Progenitor cell of endocrine pancreas (in vitro differentiated cells): ENCODE results near the gene AQP2. TPM values are rescaled to one million over a fixed set of nuclear protein-coding genes. Genes with fewer than 3 reads are reported as not detected.

Experiments used
- DNase-seq: peaks from one replicate; pipeline ENCODE4 v3.0.0; 2021; ENCODE audit warnings: low spot score; ENCODE audit not compliant: unreplicated experiment
- H3K27ac Mint-ChIP-seq: 2 replicates; pipeline ENCODE4 v1.8.0; 2021; ENCODE audit warnings: mild to moderate bottlenecking, moderate library complexity, mixed read lengths
- H3K27me3 Mint-ChIP-seq: 2 replicates; pipeline ENCODE4 v1.8.0; 2021; ENCODE audit warnings: mixed read lengths
- H3K36me3 Mint-ChIP-seq: 2 replicates; pipeline ENCODE4 v1.8.0; 2022; ENCODE audit warnings: mixed read lengths; ENCODE audit not compliant: insufficient read depth
- H3K4me1 Mint-ChIP-seq: 2 replicates; pipeline ENCODE4 v1.8.0; 2021; ENCODE audit warnings: low read depth, mixed read lengths
- H3K4me3 Mint-ChIP-seq: 2 replicates; pipeline ENCODE4 v1.8.0; 2021; ENCODE audit warnings: low read depth, mild to moderate bottlenecking, moderate library complexity, mixed read lengths
- H3K9me3 Mint-ChIP-seq: 2 replicates; pipeline ENCODE4 v1.8.0; 2021; ENCODE audit warnings: low read depth, mixed read lengths
- CTCF ChIP-seq: fragments of 200-600 bp; sonication (generic); IDR thresholded peaks from one replicate; pipeline ENCODE4 v1.5.0; 2021; ENCODE audit warnings: antibody characterized with exemption, mild to moderate bottlenecking; ENCODE audit not compliant: unreplicated experiment
- total RNA-seq: library from RNA; stranded (reverse); gene quantifications from 2 replicates; pipeline ENCODE4 v1.2.1, GENCODE V29; 2021

Gene AQP2
- total RNA-seq, 1 donor from 2014 or later: 1.0 TPM

- no peak overlapping the region for H3K4me3 Mint-ChIP-seq
- TF ChIP-seq CTCF: no peak
- no peak overlapping the region for H3K27ac Mint-ChIP-seq
- H3K4me1 Mint-ChIP-seq: peaks cover 3% of the 10 kb centered on the region
- DNase-seq: no peak
- H3K36me3 Mint-ChIP-seq: no peaks in the 10 kb centered on the region
- H3K9me3 Mint-ChIP-seq: no peaks in the 10 kb centered on the region
- peaks cover 16% of the 10 kb centered on the region for H3K27me3 Mint-ChIP-seq
These were observed 34.2 kb upstream of the AQP2 start for GRCh38 chr12:49916129-49916919.

GRCh38 chr12:49917166-49917787 is 33.3 kb upstream of the AQP2 start:
- no peak for TF ChIP-seq CTCF
- no peak for DNase-seq
- Mint-ChIP-seq H3K36me3 (no peaks in the 10 kb centered on the region), H3K9me3 (no peaks in the 10 kb centered on the region), H3K27me3 (peaks cover 16% of the 10 kb centered on the region), H3K4me3 (no peak overlapping the region), H3K27ac (no peak overlapping the region), H3K4me1 (peaks cover 3% of the 10 kb centered on the region)

DNA sequence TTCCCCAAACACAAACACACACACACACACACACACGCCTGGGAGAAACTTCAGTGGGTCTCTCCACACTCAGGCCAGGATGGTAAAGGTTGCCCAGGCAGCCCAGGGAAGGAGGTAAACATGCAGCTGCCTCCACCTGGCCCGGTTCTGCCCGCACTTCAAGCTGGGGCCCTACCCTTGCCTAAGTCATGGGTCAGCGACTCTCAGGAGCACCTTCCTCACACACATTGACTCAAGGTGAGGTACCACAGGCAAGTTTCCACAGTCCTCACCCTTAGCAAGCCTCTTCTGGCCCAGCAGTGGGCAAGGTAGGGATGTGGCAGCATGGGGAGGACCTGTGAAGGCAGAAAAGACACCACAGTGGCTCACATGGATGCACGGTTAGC is 32.8 kb upstream of the AQP2 start:
- Mint-ChIP-seq H3K27me3 (peaks cover 12% of the 10 kb centered on the region), H3K4me1 (peaks cover 3% of the 10 kb centered on the region), H3K4me3 (no peak overlapping the region), H3K36me3 (no peaks in the 10 kb centered on the region), H3K27ac (no peak overlapping the region), H3K9me3 (no peaks in the 10 kb centered on the region)
- no peak for TF ChIP-seq CTCF
- no peak for DNase-seq

- TF ChIP-seq CTCF: no peak
- H3K36me3 Mint-ChIP-seq: no peaks in the 10 kb centered on the region
- H3K4me3 Mint-ChIP-seq: no peak overlapping the region
- no peak for DNase-seq
- H3K27ac Mint-ChIP-seq: no peak overlapping the region
- peaks cover 4% of the 10 kb centered on the region for H3K4me1 Mint-ChIP-seq
- peaks cover 6% of the 10 kb centered on the region for H3K27me3 Mint-ChIP-seq
- no peaks in the 10 kb centered on the region for H3K9me3 Mint-ChIP-seq
These were observed 30.2 kb upstream of the AQP2 start for GRCh38 chr12:49920241-49920914.

DNA sequence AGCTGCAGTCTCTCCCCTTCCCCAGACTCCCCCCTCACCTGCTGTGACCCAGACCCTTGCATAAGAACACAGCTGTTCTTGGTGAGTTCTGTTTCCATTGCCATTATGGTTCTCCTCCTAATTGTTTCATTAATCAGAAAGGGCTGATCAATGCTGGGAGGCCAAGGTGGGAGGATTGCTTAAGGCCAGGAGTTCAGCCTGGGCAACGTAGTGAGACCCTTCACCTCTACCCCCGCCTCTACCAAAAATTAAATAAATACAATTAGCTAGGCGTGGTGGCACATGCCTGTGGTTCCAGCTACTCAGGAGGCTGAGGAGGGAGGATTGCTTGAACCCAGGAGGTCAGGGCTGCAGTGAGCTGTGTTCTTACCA is 29.6 kb upstream of the AQP2 start:
- TF ChIP-seq CTCF: no peak
- Mint-ChIP-seq H3K4me1 (peaks cover 4% of the 10 kb centered on the region), H3K27ac (no peak overlapping the region), H3K27me3 (peaks cover 6% of the 10 kb centered on the region), H3K9me3 (no peaks in the 10 kb centered on the region), H3K4me3 (no peak overlapping the region), H3K36me3 (no peaks in the 10 kb centered on the region)
- no peak for DNase-seq
